GM10248 (cell line): ENCODE results near the gene KIF18B.

Experiments used
- CTCF ChIA-PET: fragments of 300-600 bp; sonication (Branson Sonifier 250); formaldehyde crosslinking; extraction: SDS; loops from one replicate; lab custom pipeline; 2021; ENCODE audit warnings: antibody characterized with exemption; lab: Yijun Ruan, JAX
- POLR2A ChIA-PET: fragments of 350-650 bp; sonication (Branson Sonifier 250); formaldehyde crosslinking; extraction: SDS; loops from one replicate; lab custom pipeline; 2020; ENCODE audit warnings: antibody characterized with exemption; lab: Yijun Ruan, JAX
- DNase-seq: peaks from one replicate; pipeline ENCODE4 v3.0.0; 2012; ENCODE audit errors: extremely low spot score
- CTCF ChIP-seq: IDR thresholded peaks from 2 replicates; pipeline ENCODE4 v1.5.1; 2012; ENCODE audit warnings: mild to moderate bottlenecking, low read depth; ENCODE audit errors: extremely low read depth, missing control alignments, control extremely low read depth

Gene KIF18B

GRCh38 chr17:44878627-44879221, 68.8 kb downstream of the KIF18B start:
- peak; percentile 48 for TF ChIP-seq CTCF
- POLR2A ChIA-PET = interaction anchor here (0.6 to 0.8 kb wide), 2 partner anchors 95 to 270 kb away, joined by 4 to 5 read pairs; partner anchors contain the start of gene HEXIM1
- peak; percentile 36 for DNase-seq
- CTCF ChIA-PET = interaction anchor here (0.7 to 13.3 kb wide), 20 partner anchors 8 to 669 kb away, joined by 3 to 156 read pairs (median 4); no protein-coding TSS in a partner anchor

GRCh38 chr17:44877121-44877520, 70.5 kb downstream of the KIF18B start:
- CTCF ChIA-PET = interaction anchor here (0.8 to 13.3 kb wide), 6 partner anchors 12 to 145 kb away, joined by 3 to 156 read pairs (median 8); no protein-coding TSS in a partner anchor
- POLR2A ChIA-PET = no interaction called here
- no peak for TF ChIP-seq CTCF

GRCh38 chr17:44875761-44876160, 71.8 kb downstream of the KIF18B start:
- ChIA-PET CTCF (interaction anchor here (7.3 to 13.3 kb wide), 2 partner anchors 11 to 97 kb away, joined by 72 to 156 read pairs; no protein-coding TSS in a partner anchor), POLR2A (interaction anchor here (0.7 kb wide), 1 partner anchor 39 kb away, joined by 9 read pairs; no protein-coding TSS in a partner anchor)
- DNase-seq = no peak
- no peak for TF ChIP-seq CTCF

More at GRCh38 chr17:44877121-44877520, 70.5 kb downstream of the KIF18B start:
- DNase-seq = no peak
